ENCODE results near the gene ASB1.

DNA sequence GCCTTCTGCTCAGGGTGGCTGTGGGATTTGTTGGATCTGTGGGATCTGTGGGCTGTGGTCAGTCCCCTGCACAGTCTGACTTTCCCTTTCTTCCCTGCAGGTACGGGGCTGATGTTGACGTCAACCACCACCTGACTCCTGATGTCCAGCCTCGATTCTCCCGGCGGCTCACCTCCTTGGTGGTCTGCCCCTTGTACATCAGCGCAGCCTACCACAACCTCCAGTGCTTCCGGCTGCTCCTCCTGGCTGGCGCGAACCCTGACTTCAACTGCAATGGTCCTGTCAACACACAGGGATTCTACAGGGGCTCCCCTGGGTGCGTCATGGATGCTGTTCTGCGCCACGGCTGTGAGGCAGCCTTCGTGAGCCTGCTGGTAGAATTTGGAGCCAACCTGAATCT is 17.5 kb downstream of the ASB1 start:
- TF ChIP-seq, protein P1, sequence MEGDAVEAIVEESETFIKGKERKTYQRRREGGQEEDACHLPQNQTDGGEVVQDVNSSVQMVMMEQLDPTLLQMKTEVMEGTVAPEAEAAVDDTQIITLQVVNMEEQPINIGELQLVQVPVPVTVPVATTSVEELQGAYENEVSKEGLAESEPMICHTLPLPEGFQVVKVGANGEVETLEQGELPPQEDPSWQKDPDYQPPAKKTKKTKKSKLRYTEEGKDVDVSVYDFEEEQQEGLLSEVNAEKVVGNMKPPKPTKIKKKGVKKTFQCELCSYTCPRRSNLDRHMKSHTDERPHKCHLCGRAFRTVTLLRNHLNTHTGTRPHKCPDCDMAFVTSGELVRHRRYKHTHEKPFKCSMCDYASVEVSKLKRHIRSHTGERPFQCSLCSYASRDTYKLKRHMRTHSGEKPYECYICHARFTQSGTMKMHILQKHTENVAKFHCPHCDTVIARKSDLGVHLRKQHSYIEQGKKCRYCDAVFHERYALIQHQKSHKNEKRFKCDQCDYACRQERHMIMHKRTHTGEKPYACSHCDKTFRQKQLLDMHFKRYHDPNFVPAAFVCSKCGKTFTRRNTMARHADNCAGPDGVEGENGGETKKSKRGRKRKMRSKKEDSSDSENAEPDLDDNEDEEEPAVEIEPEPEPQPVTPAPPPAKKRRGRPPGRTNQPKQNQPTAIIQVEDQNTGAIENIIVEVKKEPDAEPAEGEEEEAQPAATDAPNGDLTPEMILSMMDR (optimal IDR thresholded peaks at IDR 0.05 in 1 of 3, IDR thresholded peaks at IDR 0.05 in 1 of 3, conservative IDR thresholded peaks at IDR 0.05 in 1 of 3; ENCODE audit: extremely low read depth in 1 of 3, insufficient read depth in 2 of 3, low read length in 3 of 3), result no peak
- TF ChIP-seq EZH2 (IDR thresholded peaks at IDR 0.05; ENCODE audit: low read length), result no peak

All from keratinocyte (primary cell).